SK-N-SH (cell line): ENCODE results near the gene TUBGCP2. TPM values are rescaled to one million over a fixed set of nuclear protein-coding genes. Genes with fewer than 3 reads are reported as not detected.
"Not testable (repeated sequence)": the region's sequence is repeated elsewhere in the genome, so short reads cannot be mapped to it uniquely, and the experiment has no call there.

Experiments used
- CTCF ChIA-PET: fragments of 300-600, 350-600 bp; formaldehyde crosslinking; extraction: SDS; loops from one replicate; lab custom pipeline; 2021; lab: Yijun Ruan, JAX
- POLR2A ChIA-PET: fragments of 350-600 bp; sonication (Branson Sonifier 250); formaldehyde crosslinking; extraction: SDS; loops from one replicate; lab custom pipeline; 2020; ENCODE audit warnings: antibody characterized with exemption, inconsistent platforms; lab: Yijun Ruan, JAX
- DNase-seq: peaks from one replicate; pipeline ENCODE4 v3.0.0; 2012
- H2AFZ ChIP-seq: fragments of 200-600 bp; sonication (generic); 2 replicates; pipeline ENCODE4 v1.8.1; 2016; ENCODE audit warnings: antibody characterized with exemption, mild to moderate bottlenecking, low read depth
- H3F3A ChIP-seq: fragments of 200-600 bp; sonication (generic); replicated peaks from 2 replicates; pipeline ENCODE3; 2016; ENCODE audit warnings: antibody characterized with exemption, mild to moderate bottlenecking; ENCODE audit not compliant: insufficient read depth
- H3K27ac ChIP-seq, 2 experiments: fragments of 200-500 bp in 1 of 2; fragments of 200-600 bp in 1 of 2; sonication (Bioruptor generic) in 1 of 2; sonication (generic), shearing (Covaris generic) in 1 of 2; 2 replicates each; pipeline versions ENCODE4 v1.5.1 to v1.6.1; 2014 to 2016; ENCODE audit warnings: low read depth in 2 of 2, inconsistent platforms in 1 of 2, low read length in 1 of 2, mild to moderate bottlenecking in 1 of 2, mixed read lengths in 1 of 2
- H3K27me3 ChIP-seq: fragments of 200-600 bp; sonication (generic), shearing (Covaris generic); 2 replicates; pipeline ENCODE4 v1.6.1; 2016; ENCODE audit warnings: mixed run types; ENCODE audit not compliant: insufficient read depth
- H3K36me3 ChIP-seq, 2 experiments: fragments of 200-500 bp in 1 of 2; fragments of 200-600 bp in 1 of 2; sonication (Bioruptor generic) in 1 of 2; sonication (generic) in 1 of 2; replicated peaks in 1 of 2; 2 replicates each; pipeline versions ENCODE3 to v1.5.1; 2014 to 2016; ENCODE audit warnings: low read length in 1 of 2, mild to moderate bottlenecking in 1 of 2; ENCODE audit not compliant: insufficient read depth in 2 of 2, control insufficient read depth in 1 of 2
- H3K4me1 ChIP-seq, 2 experiments: fragments of 200-500 bp in 1 of 2; fragments of 200-600 bp in 1 of 2; sonication (Bioruptor generic) in 1 of 2; sonication (generic), shearing (Covaris generic) in 1 of 2; 2 replicates each; pipeline versions ENCODE4 v1.5.1 to v1.6.1; 2014 to 2016; ENCODE audit warnings: low read depth in 1 of 2, low read length in 1 of 2, mixed run types in 1 of 2; ENCODE audit not compliant: insufficient read depth in 2 of 2, control insufficient read depth in 1 of 2
- H3K4me2 ChIP-seq: fragments of 200-600 bp; sonication (generic), shearing (Covaris generic); 2 replicates; pipeline ENCODE4 v1.6.1; 2017; ENCODE audit warnings: mixed run types
- H3K4me3 ChIP-seq, 2 experiments: fragments of 200-500 bp in 1 of 2; fragments of 200-600 bp in 1 of 2; sonication (Bioruptor generic) in 1 of 2; sonication (generic), shearing (Covaris generic) in 1 of 2; 2 replicates each; pipeline versions ENCODE4 v1.5.1 to v1.8.1; 2014 to 2016; ENCODE audit warnings: low read depth in 2 of 2, inconsistent platforms in 1 of 2, low read length in 1 of 2, mild to moderate bottlenecking in 1 of 2, mixed read lengths in 1 of 2, moderate library complexity in 1 of 2
- H3K79me2 ChIP-seq: fragments of 200-600 bp; sonication (generic); 2 replicates; pipeline ENCODE4 v1.8.1; 2017; ENCODE audit warnings: mild to moderate bottlenecking; ENCODE audit not compliant: insufficient read depth
- H3K9ac ChIP-seq: fragments of 200-600 bp; sonication (generic); 2 replicates; pipeline ENCODE4 v1.6.1; 2017; ENCODE audit warnings: mixed run types
- H3K9me2 ChIP-seq: fragments of 200-600 bp; sonication (generic); 2 replicates; pipeline ENCODE4 v1.6.1; 2017; ENCODE audit warnings: mixed run types
- H3K9me3 ChIP-seq: fragments of 200-600 bp; sonication (generic); 2 replicates; pipeline ENCODE4 v1.6.1; 2017; ENCODE audit warnings: mixed run types, mild to moderate bottlenecking, moderate library complexity
- H4K20me1 ChIP-seq: fragments of 200-600 bp; sonication (generic); 2 replicates; pipeline ENCODE4 v1.6.1; 2017; ENCODE audit warnings: mild to moderate bottlenecking, mixed run types; ENCODE audit not compliant: insufficient read depth
- FOXJ3 ChIP-seq: sonication (generic); formaldehyde crosslinking; IDR thresholded peaks from 2 replicates; pipeline ENCODE4 v1.5.1; 2020; ENCODE audit warnings: mild to moderate bottlenecking, missing genetic modification reagents
- RFX5 ChIP-seq: IDR thresholded peaks from 2 replicates; pipeline ENCODE4 v1.6.1; 2012; ENCODE audit warnings: mild to moderate bottlenecking, improper control_type of control experiment, low read length
- TAF1 ChIP-seq: IDR thresholded peaks from 2 replicates; pipeline ENCODE4 v1.6.1; 2012; ENCODE audit warnings: low read depth, mild to moderate bottlenecking, low read length, moderate library complexity, borderline replicate concordance
- USF1 ChIP-seq: IDR thresholded peaks from 2 replicates; pipeline ENCODE4 v1.4.0; 2012; ENCODE audit warnings: low read depth, borderline replicate concordance
- YY1 ChIP-seq: IDR thresholded peaks from 2 replicates; pipeline ENCODE4 v1.4.0; 2012; ENCODE audit warnings: low read depth, mild to moderate bottlenecking
- WGBS: methylation state at CpG from one replicate; pipeline ENCODE4 v1.1.6; 2017; ENCODE audit warnings: low lambda C conversion rate; 5-methylcytosine and 5-hydroxymethylcytosine counted together
- polyA plus RNA-seq, 3 experiments: library from polyadenylated mRNA; depleted of rRNA; stranded (reverse); fragments of >200 nt; gene quantifications; 2 replicates each; pipeline ENCODE4 v1.2.3, GENCODE V29; 2012
- TF ChIP-seq, protein P1 (sequence below): fragments of 200-600 bp; sonication (generic); IDR thresholded peaks from 2 replicates; pipeline ENCODE4 v1.6.1; 2017; ENCODE audit warnings: antibody characterized with exemption, mild to moderate bottlenecking, moderate library complexity
- TF ChIP-seq, protein P2 (sequence below): IDR thresholded peaks from 2 replicates; pipeline ENCODE4 v1.4.0; 2012; ENCODE audit warnings: low read depth, borderline replicate concordance
- TF ChIP-seq, protein P3 (sequence below): fragments of 150-350 bp; IDR thresholded peaks from 2 replicates; pipeline ENCODE4 v1.6.1; 2017; ENCODE audit warnings: antibody characterized with exemption, low read length, low read depth, borderline replicate concordance

The TUBGCP2 gene
- polyA plus RNA-seq, 1 of the 3 experiments (the other 2 are of a cell fraction) = 49.1 TPM

GRCh38 chr10:133235265-133235855 lies 73.3 kb downstream of the TUBGCP2 start:
- Histone ChIP-seq H3F3A (no peaks in the 10 kb centered on the region), H3K4me3 (no peak overlapping the region), H3K9me2 (no peaks in the 10 kb centered on the region), H2AFZ (no peak overlapping the region), H4K20me1 (no peaks in the 10 kb centered on the region), H3K36me3 (no peaks in the 10 kb centered on the region), H3K79me2 (no peaks in the 10 kb centered on the region), H3K4me1 (no peaks in the 10 kb centered on the region), H3K9me3 (no peaks in the 10 kb centered on the region), H3K4me2 (0 out of 2 replicates have a peak overlapping the region, but pooled peaks have one; percentile 47), H3K9ac (no peak overlapping the region), H3K27ac (no peak overlapping the region), H3K27me3 (peaks cover 77% of the 10 kb centered on the region)
- POLR2A ChIA-PET = no interaction called here
- TF ChIP-seq, protein P1, sequence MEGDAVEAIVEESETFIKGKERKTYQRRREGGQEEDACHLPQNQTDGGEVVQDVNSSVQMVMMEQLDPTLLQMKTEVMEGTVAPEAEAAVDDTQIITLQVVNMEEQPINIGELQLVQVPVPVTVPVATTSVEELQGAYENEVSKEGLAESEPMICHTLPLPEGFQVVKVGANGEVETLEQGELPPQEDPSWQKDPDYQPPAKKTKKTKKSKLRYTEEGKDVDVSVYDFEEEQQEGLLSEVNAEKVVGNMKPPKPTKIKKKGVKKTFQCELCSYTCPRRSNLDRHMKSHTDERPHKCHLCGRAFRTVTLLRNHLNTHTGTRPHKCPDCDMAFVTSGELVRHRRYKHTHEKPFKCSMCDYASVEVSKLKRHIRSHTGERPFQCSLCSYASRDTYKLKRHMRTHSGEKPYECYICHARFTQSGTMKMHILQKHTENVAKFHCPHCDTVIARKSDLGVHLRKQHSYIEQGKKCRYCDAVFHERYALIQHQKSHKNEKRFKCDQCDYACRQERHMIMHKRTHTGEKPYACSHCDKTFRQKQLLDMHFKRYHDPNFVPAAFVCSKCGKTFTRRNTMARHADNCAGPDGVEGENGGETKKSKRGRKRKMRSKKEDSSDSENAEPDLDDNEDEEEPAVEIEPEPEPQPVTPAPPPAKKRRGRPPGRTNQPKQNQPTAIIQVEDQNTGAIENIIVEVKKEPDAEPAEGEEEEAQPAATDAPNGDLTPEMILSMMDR = no peak
- TF ChIP-seq, protein P2, sequence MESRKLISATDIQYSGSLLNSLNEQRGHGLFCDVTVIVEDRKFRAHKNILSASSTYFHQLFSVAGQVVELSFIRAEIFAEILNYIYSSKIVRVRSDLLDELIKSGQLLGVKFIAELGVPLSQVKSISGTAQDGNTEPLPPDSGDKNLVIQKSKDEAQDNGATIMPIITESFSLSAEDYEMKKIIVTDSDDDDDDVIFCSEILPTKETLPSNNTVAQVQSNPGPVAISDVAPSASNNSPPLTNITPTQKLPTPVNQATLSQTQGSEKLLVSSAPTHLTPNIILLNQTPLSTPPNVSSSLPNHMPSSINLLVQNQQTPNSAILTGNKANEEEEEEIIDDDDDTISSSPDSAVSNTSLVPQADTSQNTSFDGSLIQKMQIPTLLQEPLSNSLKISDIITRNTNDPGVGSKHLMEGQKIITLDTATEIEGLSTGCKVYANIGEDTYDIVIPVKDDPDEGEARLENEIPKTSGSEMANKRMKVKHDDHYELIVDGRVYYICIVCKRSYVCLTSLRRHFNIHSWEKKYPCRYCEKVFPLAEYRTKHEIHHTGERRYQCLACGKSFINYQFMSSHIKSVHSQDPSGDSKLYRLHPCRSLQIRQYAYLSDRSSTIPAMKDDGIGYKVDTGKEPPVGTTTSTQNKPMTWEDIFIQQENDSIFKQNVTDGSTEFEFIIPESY = no peak
- TF ChIP-seq FOXJ3 (CRISPR knock-in tag) (no peak), TAF1 (no peak), RFX5 (no peak), YY1 (no peak), USF1 (no peak)
- TF ChIP-seq, protein P3, sequence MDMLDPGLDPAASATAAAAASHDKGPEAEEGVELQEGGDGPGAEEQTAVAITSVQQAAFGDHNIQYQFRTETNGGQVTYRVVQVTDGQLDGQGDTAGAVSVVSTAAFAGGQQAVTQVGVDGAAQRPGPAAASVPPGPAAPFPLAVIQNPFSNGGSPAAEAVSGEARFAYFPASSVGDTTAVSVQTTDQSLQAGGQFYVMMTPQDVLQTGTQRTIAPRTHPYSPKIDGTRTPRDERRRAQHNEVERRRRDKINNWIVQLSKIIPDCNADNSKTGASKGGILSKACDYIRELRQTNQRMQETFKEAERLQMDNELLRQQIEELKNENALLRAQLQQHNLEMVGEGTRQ = no peak
- 10% methylated on average over 2 of the region's 48 CpGs for WGBS
- CTCF ChIA-PET = no interaction called here
- DNase-seq = no peak

DNA sequence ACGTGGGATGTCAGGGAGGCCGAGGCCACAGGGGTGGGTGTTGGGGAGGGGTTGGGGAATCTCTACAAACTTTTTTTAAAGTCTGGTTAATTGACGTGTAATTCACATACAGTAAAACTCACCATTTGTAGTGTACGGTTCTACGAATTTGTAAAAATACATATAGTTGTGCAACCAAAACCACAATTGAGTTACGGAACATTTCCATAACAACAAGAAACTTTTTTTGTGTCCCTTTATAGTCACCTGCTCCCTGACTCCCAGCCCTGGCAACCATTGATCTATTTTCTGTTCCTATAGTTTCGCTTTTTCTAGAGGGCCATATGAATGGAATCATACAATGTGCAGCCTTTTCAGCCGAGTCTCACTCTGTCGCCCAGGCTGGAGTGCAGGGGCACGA lies 73.9 kb downstream of the TUBGCP2 start:
- H2AFZ ChIP-seq, H4K20me1 ChIP-seq, H3K79me2 ChIP-seq, H3K4me3 ChIP-seq, H3K9me3 ChIP-seq, H3K9me2 ChIP-seq, H3K36me3 ChIP-seq, CTCF ChIA-PET, H3F3A ChIP-seq, H3K27ac ChIP-seq, H3K4me1 ChIP-seq, H3K9ac ChIP-seq, DNase-seq, H3K4me2 ChIP-seq, POLR2A ChIA-PET: not testable (repeated sequence)
- WGBS = 41% methylated on average over 10 of the region's 10 CpGs
- peaks cover 77% of the 10 kb centered on the region for H3K27me3 ChIP-seq
